H1 (cell line): ENCODE measurements around the gene ANKRD65. TPM values are rescaled to one million over a fixed set of nuclear protein-coding genes. Genes with fewer than 3 reads are reported as not detected.

Source experiments
- CTCF ChIA-PET: fragments of 300-600 bp; sonication (Branson Sonifier 250); formaldehyde crosslinking; loops from one replicate; lab custom pipeline; 2021; ENCODE audit not compliant: partially characterized antibody; lab: Charles Lee
- POLR2A ChIA-PET: fragments of 300-600 bp; sonication (Branson Sonifier 250); formaldehyde crosslinking; loops from one replicate; lab custom pipeline; 2021; ENCODE audit warnings: inconsistent platforms; ENCODE audit not compliant: partially characterized antibody; lab: Charles Lee
- DNase-seq, 2 experiments: peaks; one replicate each; pipeline versions ENCODE4 v3.0.0 to v3.0.0-alpha.2; 2010 to 2022; ENCODE audit warnings: low spot score in 2 of 2, low read depth in 1 of 2, mixed read lengths in 1 of 2
- FAIRE-seq: peaks from 2 replicates; lab custom pipeline; 2011; peaks lifted over from hg19 to GRCh38; lab: Jason Lieb, UNC
- H2AFZ ChIP-seq: 2 replicates; pipeline ENCODE4 v1.8.1; 2012; ENCODE audit warnings: low read length, inconsistent platforms
- H2AK5ac ChIP-seq: 2 replicates; pipeline ENCODE4 v1.6.1; 2013; ENCODE audit warnings: low read depth, low read length
- H2BK120ac ChIP-seq: replicated peaks from 2 replicates; pipeline ENCODE3; 2013; ENCODE audit warnings: low read depth, low read length, inconsistent platforms
- H2BK12ac ChIP-seq: 2 replicates; pipeline ENCODE4 v1.6.1; 2013; ENCODE audit warnings: low read depth, low read length
- H2BK15ac ChIP-seq: 2 replicates; pipeline ENCODE4 v1.6.1; 2013; ENCODE audit warnings: low read length
- H2BK20ac ChIP-seq: 2 replicates; pipeline ENCODE4 v1.6.1; 2013; ENCODE audit warnings: low read length
- H2BK5ac ChIP-seq: 2 replicates; pipeline ENCODE4 v1.6.1; 2013; ENCODE audit warnings: low read depth, low read length
- H3K14ac ChIP-seq: 2 replicates; pipeline ENCODE4 v1.6.1; 2013; ENCODE audit warnings: inconsistent platforms; ENCODE audit not compliant: insufficient read length
- H3K18ac ChIP-seq: 2 replicates; pipeline ENCODE4 v1.6.1; 2013; ENCODE audit warnings: low read length; ENCODE audit errors: extremely low read depth
- H3K23ac ChIP-seq: 2 replicates; pipeline ENCODE4 v1.6.1; 2013; ENCODE audit warnings: inconsistent platforms; ENCODE audit not compliant: insufficient read length
- H3K23me2 ChIP-seq: 2 replicates; pipeline ENCODE4 v1.6.1; 2013; ENCODE audit warnings: low read depth, low read length
- H3K27ac ChIP-seq: 2 replicates; pipeline ENCODE4 v1.6.1; 2011; ENCODE audit warnings: low read depth, low read length, inconsistent platforms
- H3K27me3 ChIP-seq, 4 experiments: replicated peaks in 1 of 4; 1 replicate in 1 of 4; 2 replicates in 3 of 4; pipeline versions ENCODE4 v1.6.1 to v1.8.1; 2011 to 2013; ENCODE audit warnings: low read length in 3 of 4, mild to moderate bottlenecking in 3 of 4, inconsistent platforms in 2 of 4, mixed read lengths in 2 of 4, moderate library complexity in 1 of 4; ENCODE audit not compliant: control insufficient read depth in 3 of 4, insufficient read depth in 3 of 4; ENCODE audit errors: extremely low read depth in 1 of 4
- H3K36me3 ChIP-seq, 4 experiments: 2 replicates each; pipeline versions ENCODE4 v1.6.1 to v1.8.1; 2011 to 2013; ENCODE audit warnings: mild to moderate bottlenecking in 4 of 4, low read length in 3 of 4, moderate library complexity in 2 of 4, control low read depth in 1 of 4, inconsistent platforms in 1 of 4; ENCODE audit not compliant: insufficient read depth in 4 of 4, control insufficient read depth in 2 of 4
- H3K4ac ChIP-seq: replicated peaks from 2 replicates; pipeline ENCODE3; 2013; ENCODE audit warnings: low read length, low read depth, mixed read lengths, inconsistent platforms; ENCODE audit not compliant: insufficient read length
- H3K4me1 ChIP-seq, 4 experiments: replicated peaks in 1 of 4; 1 replicate in 1 of 4; 2 replicates in 3 of 4; pipeline versions ENCODE4 v1.6.1 to v1.8.1; 2011 to 2013; ENCODE audit warnings: low read length in 3 of 4, inconsistent platforms in 2 of 4, mixed read lengths in 1 of 4; ENCODE audit not compliant: insufficient read depth in 4 of 4, control insufficient read depth in 3 of 4
- H3K4me2 ChIP-seq, 2 experiments: 2 replicates each; pipeline versions ENCODE4 v1.6.1 to v1.8.1; 2011 to 2013; ENCODE audit warnings: low read depth in 2 of 2, low read length in 2 of 2, control low read depth in 1 of 2, inconsistent platforms in 1 of 2, mild to moderate bottlenecking in 1 of 2; ENCODE audit not compliant: insufficient read depth in 1 of 2
- H3K4me3 ChIP-seq, 4 experiments: fragments of 200-600, 300-600 bp in 1 of 4; sonication (generic), shearing (Covaris generic), sonication (Bioruptor Twin) in 1 of 4; 2 replicates each; pipeline versions ENCODE4 v1.5.1 to v1.8.1; 2011 to 2016; ENCODE audit warnings: low read length in 4 of 4, low read depth in 3 of 4, control low read depth in 2 of 4, inconsistent platforms in 2 of 4, mild to moderate bottlenecking in 2 of 4, mixed read lengths in 1 of 4, moderate library complexity in 1 of 4; ENCODE audit not compliant: insufficient read depth in 2 of 4; ENCODE audit errors: extremely low read depth in 1 of 4
- H3K56ac ChIP-seq: replicated peaks from 2 replicates; pipeline ENCODE3; 2013; ENCODE audit warnings: low read depth, mild to moderate bottlenecking, mixed read lengths, low read length, inconsistent platforms; ENCODE audit not compliant: insufficient read length
- H3K79me1 ChIP-seq: 2 replicates; pipeline ENCODE4 v1.6.1; 2013; ENCODE audit warnings: low read depth, low read length, control low read depth
- H3K79me2 ChIP-seq, 2 experiments: 2 replicates each; pipeline versions ENCODE4 v1.6.1 to v1.8.1; 2012 to 2013; ENCODE audit warnings: low read length in 2 of 2, mild to moderate bottlenecking in 2 of 2, inconsistent platforms in 1 of 2; ENCODE audit not compliant: insufficient read depth in 2 of 2, control insufficient read depth in 1 of 2
- H3K9ac ChIP-seq, 4 experiments: replicated peaks in 1 of 4; 1 replicate in 1 of 4; 2 replicates in 3 of 4; pipeline versions ENCODE4 v1.6.1 to v1.8.1; 2011 to 2013; ENCODE audit warnings: low read depth in 3 of 4, low read length in 3 of 4, control low read depth in 2 of 4, mild to moderate bottlenecking in 2 of 4, moderate library complexity in 2 of 4, inconsistent platforms in 1 of 4; ENCODE audit errors: extremely low read depth in 1 of 4
- H3K9me3 ChIP-seq, 2 experiments: 2 replicates each; pipeline versions ENCODE4 v1.6.1 to v1.8.1; 2012 to 2013; ENCODE audit warnings: mild to moderate bottlenecking in 2 of 2, moderate library complexity in 2 of 2, control low read depth in 1 of 2, inconsistent platforms in 1 of 2, low read depth in 1 of 2, low read length in 1 of 2, mixed read lengths in 1 of 2; ENCODE audit not compliant: insufficient read depth in 2 of 2
- H4K20me1 ChIP-seq, 2 experiments: replicated peaks in 1 of 2; 2 replicates each; pipeline versions ENCODE3 to v1.8.1; 2011 to 2013; ENCODE audit warnings: inconsistent platforms in 2 of 2, low read length in 2 of 2, mild to moderate bottlenecking in 1 of 2; ENCODE audit not compliant: insufficient read depth in 2 of 2, control insufficient read depth in 1 of 2
- H4K5ac ChIP-seq: 2 replicates; pipeline ENCODE4 v1.6.1; 2013; ENCODE audit warnings: low read length, low read depth, mixed read lengths, inconsistent platforms; ENCODE audit not compliant: insufficient read length
- H4K8ac ChIP-seq: 2 replicates; pipeline ENCODE4 v1.8.0; 2013; ENCODE audit warnings: mild to moderate bottlenecking, moderate library complexity, low read length, inconsistent platforms; ENCODE audit not compliant: insufficient read depth; ENCODE audit errors: extremely low read depth
- H4K91ac ChIP-seq: replicated peaks from 2 replicates; pipeline ENCODE3; 2013; ENCODE audit warnings: low read length, mixed read lengths, inconsistent platforms; ENCODE audit not compliant: insufficient read length
- BACH1 ChIP-seq: IDR thresholded peaks from 2 replicates; pipeline ENCODE4 v1.6.1; 2012; ENCODE audit warnings: low read length, improper control_type of control experiment
- CHD1 ChIP-seq: IDR thresholded peaks from 2 replicates; pipeline ENCODE4 v1.6.1; 2012; ENCODE audit warnings: low read depth, low read length, improper control_type of control experiment
- CTBP2 ChIP-seq: IDR thresholded peaks from 2 replicates; pipeline ENCODE4 v1.7.0; 2011; ENCODE audit warnings: borderline replicate concordance, mild to moderate bottlenecking, moderate library complexity, mixed read lengths, low read length; ENCODE audit not compliant: insufficient read depth, insufficient read length
- NANOG ChIP-seq: IDR thresholded peaks from 2 replicates; pipeline ENCODE4 v1.6.1; 2011; ENCODE audit warnings: low read length, low read depth, mild to moderate bottlenecking, inconsistent platforms; ENCODE audit not compliant: insufficient read depth, poor library complexity, severe bottlenecking
- RFX5 ChIP-seq: IDR thresholded peaks from 2 replicates; pipeline ENCODE4 v1.6.1; 2011; ENCODE audit warnings: low read depth, low read length, improper control_type of control experiment, borderline replicate concordance
- SAP30 ChIP-seq: fragments of 300-600 bp; sonication (generic); IDR thresholded peaks from 2 replicates; pipeline ENCODE4 v1.7.1; 2012; ENCODE audit warnings: low read length, moderate library complexity, mild to moderate bottlenecking, inconsistent platforms; ENCODE audit not compliant: insufficient read depth, insufficient replicate concordance
- SIRT6 ChIP-seq: IDR thresholded peaks from one replicate; pipeline ENCODE4 v1.7.1; 2012; ENCODE audit warnings: low read length, inconsistent platforms
- TBP ChIP-seq: IDR thresholded peaks from 2 replicates; pipeline ENCODE4 v1.6.1; 2011; ENCODE audit warnings: low read depth, low read length, improper control_type of control experiment
- WGBS, 2 experiments: shearing (Covaris generic) in 1 of 2; methylation state at CpG; one replicate each; pipeline versions ENCODE4 v1.1.6 to v1.1.7; 2013 to 2015; ENCODE audit warnings: low lambda C conversion rate in 2 of 2, mixed read lengths in 2 of 2, inconsistent platforms in 1 of 2, low coverage in 1 of 2, missing lambda C conversion rate in 1 of 2; ENCODE audit not compliant: insufficient replicate concordance in 2 of 2, insufficient coverage in 1 of 2, insufficient read length in 1 of 2; ENCODE audit errors: extremely low coverage in 1 of 2, missing lambda C conversion rate in 1 of 2; 5-methylcytosine and 5-hydroxymethylcytosine counted together
- polyA plus RNA-seq, 7 experiments: library from polyadenylated mRNA; depleted of rRNA in 3 of 7; stranded (reverse) in 5 of 7; unstranded in 2 of 7; fragments of >200 nt in 5 of 7; fragments of 200-250 nt in 2 of 7; gene quantifications; 1 replicate in 5 of 7; 2 replicates in 1 of 7; 4 replicates in 1 of 7; pipeline versions ENCODE4 v1.2.1 to v1.2.3, GENCODE V29; 2011 to 2013; ENCODE audit warnings: missing spikeins in 2 of 7, mixed read lengths in 2 of 7
- total RNA-seq: library from RNA; stranded (reverse); fragmentation: NEBNext Ultra II Directional; extraction: Animal tissue kit (Norgen Biotek cat#: 25700); gene quantifications from 2 replicates; pipeline ENCODE4 v1.2.1, GENCODE V29; 2021

Gene ANKRD65
- total and polyA plus RNA-seq, 2 of the 8 experiments (the other 6 are each of a cell fraction or from before 2014, with no cell fraction given): 1.8 to 2.0 TPM

DNA sequence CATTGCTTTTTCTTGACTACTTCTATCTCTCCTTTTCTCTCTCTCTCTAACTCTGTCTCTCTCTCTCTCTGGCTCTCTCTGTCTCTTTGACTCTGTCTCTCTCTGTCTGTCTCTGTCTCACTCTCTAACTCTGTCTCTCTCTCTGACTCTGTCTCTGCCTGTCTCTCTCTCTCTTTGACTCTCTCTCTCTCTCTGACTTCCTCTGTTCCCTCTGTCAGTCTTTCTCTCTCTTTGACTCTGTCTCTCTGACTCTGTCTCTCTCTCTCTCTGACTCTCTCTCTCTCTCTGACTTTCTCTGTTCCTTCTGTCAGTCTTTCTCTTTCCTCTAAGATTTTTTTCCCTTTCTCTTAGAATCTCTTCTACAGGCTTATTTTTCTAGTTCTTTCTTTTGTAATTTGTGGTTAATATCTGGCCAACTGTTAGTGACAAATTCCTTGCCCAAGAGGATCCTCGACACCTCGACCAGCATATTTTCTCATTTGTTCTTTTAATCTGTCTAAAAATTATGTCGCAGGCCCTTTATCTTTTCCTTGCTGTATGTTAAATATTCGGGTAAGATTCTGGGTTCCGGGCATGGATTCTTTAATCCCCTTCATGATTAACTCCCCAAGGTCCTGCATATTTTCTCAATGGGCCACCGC, 28.1 kb upstream of the ANKRD65 start, which contains the start of gene ATAD3C:
TSS of gene ATAD3C (plus strand) at position 591 of the 641 bp plus-strand sequence. CDS start 995 bp downstream, outside the sequence.
- H3K9ac ChIP-seq: no peak within 1 kb of the TSS
- no peak within 1 kb of the TSS for H2BK5ac ChIP-seq
- WGBS, 2 experiments: 96% methylated on average over 6 of the region's 6 CpGs; no CpG with 5 or more reads in 1 of the 2 experiments
- ChIA-PET CTCF (interaction anchor here (1.0 to 1.9 kb wide), 2 partner anchors 11 to 47 kb away, joined by 3 to 5 read pairs; no protein-coding TSS in a partner anchor), POLR2A (interaction anchor here (0.7 to 0.8 kb wide), 2 partner anchors 16 to 43 kb away, joined by 3 read pairs; no protein-coding TSS in a partner anchor)
- no peak within 1 kb of the TSS for H2AFZ ChIP-seq
- H3K27me3 ChIP-seq: no peaks in the 10 kb centered on the region
- no peak within 1 kb of the TSS for H2BK12ac ChIP-seq
- H3K27ac ChIP-seq: no peak within 1 kb of the TSS
- no peaks in the 10 kb centered on the region for H3K4me1 ChIP-seq
- no peak within 1 kb of the TSS for H3K4me2 ChIP-seq
- no peak within 1 kb of the TSS for H4K5ac ChIP-seq
- no peak within 1 kb of the TSS for H2AK5ac ChIP-seq
- no peaks in the 10 kb centered on the region for H3K9me3 ChIP-seq
- H3K18ac ChIP-seq: no peak within 1 kb of the TSS
- H3K4ac ChIP-seq: no peak within 1 kb of the TSS
- no peaks in the 10 kb centered on the region for H3K79me2 ChIP-seq
- H3K23ac ChIP-seq: no peak within 1 kb of the TSS
- H4K20me1 ChIP-seq: no peaks in the 10 kb centered on the region
- H3K56ac ChIP-seq: no peak within 1 kb of the TSS
- H3K4me3 ChIP-seq: no peak within 1 kb of the TSS
- DNase-seq: no peak
- no peaks in the 10 kb centered on the region for H3K23me2 ChIP-seq
- no peaks in the 10 kb centered on the region for H3K79me1 ChIP-seq
- H4K91ac ChIP-seq: no peak within 1 kb of the TSS
- H3K14ac ChIP-seq: no peak within 1 kb of the TSS
- no peak for TF ChIP-seq TBP
- no peak for TF ChIP-seq CTBP2
- no peak for TF ChIP-seq SIRT6
- no peak for TF ChIP-seq RFX5
- no peak for TF ChIP-seq BACH1
- no peak for TF ChIP-seq SAP30
- no peak for TF ChIP-seq NANOG
- TF ChIP-seq CHD1: no peak
- H4K8ac ChIP-seq: no peak within 1 kb of the TSS
- no peak within 1 kb of the TSS for H2BK15ac ChIP-seq
- no peaks in the 10 kb centered on the region for H3K36me3 ChIP-seq
- no peak for FAIRE-seq
- H2BK20ac ChIP-seq: no peak within 1 kb of the TSS
- H2BK120ac ChIP-seq: no peak within 1 kb of the TSS
